WTC11 (cell line): Measurements from ENCODE around the gene ARAP3. TPM values are rescaled to one million over a fixed set of nuclear protein-coding genes. Genes with fewer than 3 reads are reported as not detected.

ENCODE experiments used
- ATAC-seq: fragments of 200-7000 bp; cut with Tn5 transposase; 2 replicates; pipeline ENCODE4 v1.10.0; 2021; ENCODE audit warnings: mild to moderate bottlenecking, moderate library complexity
- CTCF ChIA-PET: fragments of 300-600 bp; sonication (Branson Sonifier 250); formaldehyde crosslinking; loops from one replicate; lab custom pipeline; 2021; ENCODE audit warnings: antibody characterized with exemption; lab: Charles Lee
- POLR2A ChIA-PET: fragments of 350-600 bp; sonication (Branson Sonifier 250); formaldehyde crosslinking; loops from one replicate; lab custom pipeline; 2021; ENCODE audit warnings: antibody characterized with exemption; lab: Charles Lee
- DNase-seq: peaks from one replicate; pipeline ENCODE4 v3.0.0; 2021; ENCODE audit warnings: low spot score
- H3K27ac Mint-ChIP-seq: 2 replicates; pipeline ENCODE4 v1.8.0; 2021; ENCODE audit warnings: mixed read lengths
- H3K27me3 Mint-ChIP-seq: 2 replicates; pipeline ENCODE4 v1.8.0; 2021; ENCODE audit warnings: low read depth, mild to moderate bottlenecking, moderate library complexity, mixed read lengths
- H3K36me3 Mint-ChIP-seq: 2 replicates; pipeline ENCODE4 v1.8.0; 2021; ENCODE audit warnings: mixed read lengths
- H3K4me1 Mint-ChIP-seq: 2 replicates; pipeline ENCODE4 v1.8.0; 2022; ENCODE audit warnings: mixed read lengths
- H3K4me3 Mint-ChIP-seq: 2 replicates; pipeline ENCODE4 v1.8.0; 2021; ENCODE audit warnings: mild to moderate bottlenecking, moderate library complexity, mixed read lengths
- H3K9me3 Mint-ChIP-seq: 2 replicates; pipeline ENCODE4 v1.8.0; 2021; ENCODE audit warnings: mixed read lengths
- CREB1 ChIP-seq: sonication (generic); formaldehyde crosslinking; IDR thresholded peaks from 2 replicates; pipeline ENCODE4 v1.8.0; 2023; ENCODE audit warnings: mild to moderate bottlenecking, missing genetic modification reagents
- CREM ChIP-seq: sonication (generic); formaldehyde crosslinking; IDR thresholded peaks from 2 replicates; pipeline ENCODE4 v1.8.1; 2022; ENCODE audit warnings: mild to moderate bottlenecking, missing genetic modification reagents, moderate library complexity
- EMX1 ChIP-seq: fragments of 250-450 bp; sonication (Bioruptor Pico); IDR thresholded peaks from 2 replicates; pipeline ENCODE4 v1.8.0; 2021; ENCODE audit warnings: mild to moderate bottlenecking
- JUN ChIP-seq: sonication (generic); formaldehyde crosslinking; IDR thresholded peaks from 2 replicates; pipeline ENCODE4 v1.8.0; 2023; ENCODE audit warnings: mild to moderate bottlenecking, missing genetic modification reagents
- MYBL2 ChIP-seq: sonication (generic); formaldehyde crosslinking; IDR thresholded peaks from 2 replicates; pipeline ENCODE4 v1.8.1; 2023; ENCODE audit warnings: mild to moderate bottlenecking, moderate library complexity, missing genetic modification reagents
- SP1 ChIP-seq: sonication (generic); formaldehyde crosslinking; conservative IDR thresholded peaks from 2 replicates; pipeline ENCODE4 v1.8.1; 2022; ENCODE audit warnings: missing genetic modification reagents
- TCF7 ChIP-seq: sonication (generic); formaldehyde crosslinking; IDR thresholded peaks from 2 replicates; pipeline ENCODE4 v1.8.0; 2022; ENCODE audit warnings: mild to moderate bottlenecking, low read depth, missing genetic modification reagents, moderate library complexity
- ZNF121 ChIP-seq: sonication (generic); formaldehyde crosslinking; IDR thresholded peaks from 2 replicates; pipeline ENCODE4 v1.8.0; 2023; ENCODE audit warnings: missing genetic modification reagents
- ZNF138 ChIP-seq: sonication (generic); formaldehyde crosslinking; conservative IDR thresholded peaks from 2 replicates; pipeline ENCODE4 v1.8.1; 2022; ENCODE audit warnings: mild to moderate bottlenecking, moderate library complexity, missing genetic modification reagents
- ZNF232 ChIP-seq: sonication (generic); formaldehyde crosslinking; IDR thresholded peaks from 2 replicates; pipeline ENCODE4 v1.8.0; 2022; ENCODE audit warnings: mild to moderate bottlenecking, missing genetic modification reagents
- ZNF671 ChIP-seq: fragments of 250-450 bp; sonication (Bioruptor Pico); IDR thresholded peaks from 2 replicates; pipeline ENCODE4 v1.8.0; 2021; ENCODE audit warnings: mild to moderate bottlenecking
- total RNA-seq: library from RNA; stranded (reverse); gene quantifications from 3 replicates; pipeline ENCODE4 v1.2.3, GENCODE V29; 2021
- TF ChIP-seq, protein P1 (sequence below): fragments of 200-600 bp; IDR thresholded peaks from 2 replicates; pipeline ENCODE4 v1.8.0; 2022; ENCODE audit warnings: antibody characterized with exemption
- TF ChIP-seq, protein P2 (sequence below): sonication (generic); formaldehyde crosslinking; IDR thresholded peaks from 2 replicates; pipeline ENCODE4 v1.8.0; 2022; ENCODE audit warnings: missing genetic modification reagents
- TF ChIP-seq, protein P3 (sequence below): sonication (generic); formaldehyde crosslinking; IDR thresholded peaks from 2 replicates; pipeline ENCODE4 v1.8.1; 2023; ENCODE audit warnings: mild to moderate bottlenecking, missing genetic modification reagents, borderline replicate concordance
- TF ChIP-seq, protein P4 (sequence below): sonication (generic); formaldehyde crosslinking; IDR thresholded peaks from 2 replicates; pipeline ENCODE4 v1.8.1; 2023; ENCODE audit warnings: mild to moderate bottlenecking, missing genetic modification reagents, moderate library complexity
- TF ChIP-seq, protein P5 (sequence below): fragments of 250-450 bp; sonication (Bioruptor Pico); conservative IDR thresholded peaks from 2 replicates; pipeline ENCODE4 v1.9.0; 2021; ENCODE audit warnings: mild to moderate bottlenecking
- TF ChIP-seq, protein P6 (sequence below): fragments of 250-450 bp; sonication (Bioruptor Pico); IDR thresholded peaks from 2 replicates; pipeline ENCODE4 v1.9.0; 2021; ENCODE audit warnings: mild to moderate bottlenecking
- TF ChIP-seq, protein P7 (sequence below): sonication (generic); formaldehyde crosslinking; IDR thresholded peaks from 2 replicates; pipeline ENCODE4 v1.8.1; 2023; ENCODE audit warnings: mild to moderate bottlenecking, moderate library complexity, missing genetic modification reagents

Gene ARAP3
- total RNA-seq, 1 experiment from 2014 or later = 60.4 TPM

DNA sequence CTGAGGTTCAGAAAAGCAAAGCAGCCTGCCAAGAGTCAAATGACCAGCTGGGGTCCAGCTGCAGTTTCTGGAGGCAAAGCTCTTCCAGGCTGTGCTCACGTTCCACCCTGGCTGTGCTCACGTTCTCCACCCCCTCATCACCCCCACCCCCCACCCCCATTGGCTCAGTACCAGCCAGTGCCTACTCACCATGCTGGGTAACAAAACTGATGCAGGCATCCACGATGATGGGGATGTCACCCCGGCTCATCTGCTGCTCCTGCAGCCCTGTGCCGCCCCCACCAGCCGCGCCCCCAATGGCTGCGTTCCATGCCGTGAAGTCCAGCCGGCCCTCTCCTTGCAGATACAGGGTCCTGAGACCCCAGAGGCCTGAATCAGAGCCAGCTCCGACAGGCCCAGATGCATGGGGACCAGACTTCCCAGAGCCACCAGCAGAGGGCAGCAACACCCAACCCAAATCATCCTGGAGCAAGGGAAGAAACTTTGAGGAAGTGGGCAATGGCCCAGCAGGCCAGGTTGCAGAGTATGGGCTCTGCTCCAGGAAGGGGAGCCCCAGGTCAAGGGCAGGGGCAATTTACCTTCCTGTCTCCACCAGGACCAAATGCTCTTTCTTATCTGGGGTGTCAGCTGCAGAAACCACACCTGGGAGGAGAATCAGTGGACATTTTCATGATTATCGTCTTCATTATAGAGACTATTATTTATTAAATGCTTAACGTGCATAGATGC lies 17.1 kb downstream of the ARAP3 start:
- Mint-ChIP-seq H3K4me1 (peaks cover 11% of the 10 kb centered on the region), H3K9me3 (no peaks in the 10 kb centered on the region), H3K4me3 (no peak overlapping the region), H3K36me3 (peaks cover 45% of the 10 kb centered on the region), H3K27ac (no peak overlapping the region), H3K27me3 (no peaks in the 10 kb centered on the region)
- DNase-seq = peak; percentile 88
- ATAC-seq = peak; percentile 95
- POLR2A ChIA-PET = interaction anchor here (1.0 to 1.3 kb wide), 2 partner anchors 46 to 259 kb away, joined by 3 read pairs; partner anchors contain the start of genes DELE1 and DIAPH1
- CTCF ChIA-PET = interaction anchor here (0.6 to 2.0 kb wide), 35 partner anchors 8 to 347 kb away, joined by 3 to 26 read pairs (median 4); partner anchors contain the start of genes ARAP3, DELE1, DIAPH1 and FCHSD1
- TF ChIP-seq CREM (CRISPR knock-in tag) (no peak), TCF7 (CRISPR knock-in tag) (no peak), MYBL2 (no peak), SP1 (CRISPR knock-in tag) (0 out of 2 replicates have a peak, but pooled peaks have one; percentile 38), ZNF232 (CRISPR knock-in tag) (no peak), JUN (CRISPR knock-in tag) (no peak), EMX1 (CRISPR knock-in tag) (no peak), ZNF121 (CRISPR knock-in tag) (peak; percentile 26; the same call in 1 of the 2 replicates), ZNF671 (CRISPR knock-in tag) (no peak), ZNF138 (CRISPR knock-in tag) (no peak), CREB1 (CRISPR knock-in tag) (no peak)
- TF ChIP-seq, protein P1, sequence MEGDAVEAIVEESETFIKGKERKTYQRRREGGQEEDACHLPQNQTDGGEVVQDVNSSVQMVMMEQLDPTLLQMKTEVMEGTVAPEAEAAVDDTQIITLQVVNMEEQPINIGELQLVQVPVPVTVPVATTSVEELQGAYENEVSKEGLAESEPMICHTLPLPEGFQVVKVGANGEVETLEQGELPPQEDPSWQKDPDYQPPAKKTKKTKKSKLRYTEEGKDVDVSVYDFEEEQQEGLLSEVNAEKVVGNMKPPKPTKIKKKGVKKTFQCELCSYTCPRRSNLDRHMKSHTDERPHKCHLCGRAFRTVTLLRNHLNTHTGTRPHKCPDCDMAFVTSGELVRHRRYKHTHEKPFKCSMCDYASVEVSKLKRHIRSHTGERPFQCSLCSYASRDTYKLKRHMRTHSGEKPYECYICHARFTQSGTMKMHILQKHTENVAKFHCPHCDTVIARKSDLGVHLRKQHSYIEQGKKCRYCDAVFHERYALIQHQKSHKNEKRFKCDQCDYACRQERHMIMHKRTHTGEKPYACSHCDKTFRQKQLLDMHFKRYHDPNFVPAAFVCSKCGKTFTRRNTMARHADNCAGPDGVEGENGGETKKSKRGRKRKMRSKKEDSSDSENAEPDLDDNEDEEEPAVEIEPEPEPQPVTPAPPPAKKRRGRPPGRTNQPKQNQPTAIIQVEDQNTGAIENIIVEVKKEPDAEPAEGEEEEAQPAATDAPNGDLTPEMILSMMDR = peak; percentile 92
- TF ChIP-seq, protein P2, sequence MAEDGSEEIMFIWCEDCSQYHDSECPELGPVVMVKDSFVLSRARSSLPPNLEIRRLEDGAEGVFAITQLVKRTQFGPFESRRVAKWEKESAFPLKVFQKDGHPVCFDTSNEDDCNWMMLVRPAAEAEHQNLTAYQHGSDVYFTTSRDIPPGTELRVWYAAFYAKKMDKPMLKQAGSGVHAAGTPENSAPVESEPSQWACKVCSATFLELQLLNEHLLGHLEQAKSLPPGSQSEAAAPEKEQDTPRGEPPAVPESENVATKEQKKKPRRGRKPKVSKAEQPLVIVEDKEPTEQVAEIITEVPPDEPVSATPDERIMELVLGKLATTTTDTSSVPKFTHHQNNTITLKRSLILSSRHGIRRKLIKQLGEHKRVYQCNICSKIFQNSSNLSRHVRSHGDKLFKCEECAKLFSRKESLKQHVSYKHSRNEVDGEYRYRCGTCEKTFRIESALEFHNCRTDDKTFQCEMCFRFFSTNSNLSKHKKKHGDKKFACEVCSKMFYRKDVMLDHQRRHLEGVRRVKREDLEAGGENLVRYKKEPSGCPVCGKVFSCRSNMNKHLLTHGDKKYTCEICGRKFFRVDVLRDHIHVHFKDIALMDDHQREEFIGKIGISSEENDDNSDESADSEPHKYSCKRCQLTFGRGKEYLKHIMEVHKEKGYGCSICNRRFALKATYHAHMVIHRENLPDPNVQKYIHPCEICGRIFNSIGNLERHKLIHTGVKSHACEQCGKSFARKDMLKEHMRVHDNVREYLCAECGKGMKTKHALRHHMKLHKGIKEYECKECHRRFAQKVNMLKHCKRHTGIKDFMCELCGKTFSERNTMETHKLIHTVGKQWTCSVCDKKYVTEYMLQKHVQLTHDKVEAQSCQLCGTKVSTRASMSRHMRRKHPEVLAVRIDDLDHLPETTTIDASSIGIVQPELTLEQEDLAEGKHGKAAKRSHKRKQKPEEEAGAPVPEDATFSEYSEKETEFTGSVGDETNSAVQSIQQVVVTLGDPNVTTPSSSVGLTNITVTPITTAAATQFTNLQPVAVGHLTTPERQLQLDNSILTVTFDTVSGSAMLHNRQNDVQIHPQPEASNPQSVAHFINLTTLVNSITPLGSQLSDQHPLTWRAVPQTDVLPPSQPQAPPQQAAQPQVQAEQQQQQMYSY (CRISPR knock-in tag) = no peak
- TF ChIP-seq, protein P3, sequence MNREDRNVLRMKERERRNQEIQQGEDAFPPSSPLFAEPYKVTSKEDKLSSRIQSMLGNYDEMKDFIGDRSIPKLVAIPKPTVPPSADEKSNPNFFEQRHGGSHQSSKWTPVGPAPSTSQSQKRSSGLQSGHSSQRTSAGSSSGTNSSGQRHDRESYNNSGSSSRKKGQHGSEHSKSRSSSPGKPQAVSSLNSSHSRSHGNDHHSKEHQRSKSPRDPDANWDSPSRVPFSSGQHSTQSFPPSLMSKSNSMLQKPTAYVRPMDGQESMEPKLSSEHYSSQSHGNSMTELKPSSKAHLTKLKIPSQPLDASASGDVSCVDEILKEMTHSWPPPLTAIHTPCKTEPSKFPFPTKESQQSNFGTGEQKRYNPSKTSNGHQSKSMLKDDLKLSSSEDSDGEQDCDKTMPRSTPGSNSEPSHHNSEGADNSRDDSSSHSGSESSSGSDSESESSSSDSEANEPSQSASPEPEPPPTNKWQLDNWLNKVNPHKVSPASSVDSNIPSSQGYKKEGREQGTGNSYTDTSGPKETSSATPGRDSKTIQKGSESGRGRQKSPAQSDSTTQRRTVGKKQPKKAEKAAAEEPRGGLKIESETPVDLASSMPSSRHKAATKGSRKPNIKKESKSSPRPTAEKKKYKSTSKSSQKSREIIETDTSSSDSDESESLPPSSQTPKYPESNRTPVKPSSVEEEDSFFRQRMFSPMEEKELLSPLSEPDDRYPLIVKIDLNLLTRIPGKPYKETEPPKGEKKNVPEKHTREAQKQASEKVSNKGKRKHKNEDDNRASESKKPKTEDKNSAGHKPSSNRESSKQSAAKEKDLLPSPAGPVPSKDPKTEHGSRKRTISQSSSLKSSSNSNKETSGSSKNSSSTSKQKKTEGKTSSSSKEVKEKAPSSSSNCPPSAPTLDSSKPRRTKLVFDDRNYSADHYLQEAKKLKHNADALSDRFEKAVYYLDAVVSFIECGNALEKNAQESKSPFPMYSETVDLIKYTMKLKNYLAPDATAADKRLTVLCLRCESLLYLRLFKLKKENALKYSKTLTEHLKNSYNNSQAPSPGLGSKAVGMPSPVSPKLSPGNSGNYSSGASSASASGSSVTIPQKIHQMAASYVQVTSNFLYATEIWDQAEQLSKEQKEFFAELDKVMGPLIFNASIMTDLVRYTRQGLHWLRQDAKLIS (CRISPR knock-in tag) = no peak
- TF ChIP-seq, protein P4, sequence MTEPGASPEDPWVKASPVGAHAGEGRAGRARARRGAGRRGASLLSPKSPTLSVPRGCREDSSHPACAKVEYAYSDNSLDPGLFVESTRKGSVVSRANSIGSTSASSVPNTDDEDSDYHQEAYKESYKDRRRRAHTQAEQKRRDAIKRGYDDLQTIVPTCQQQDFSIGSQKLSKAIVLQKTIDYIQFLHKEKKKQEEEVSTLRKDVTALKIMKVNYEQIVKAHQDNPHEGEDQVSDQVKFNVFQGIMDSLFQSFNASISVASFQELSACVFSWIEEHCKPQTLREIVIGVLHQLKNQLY (CRISPR knock-in tag) = no peak
- TF ChIP-seq, protein P5, sequence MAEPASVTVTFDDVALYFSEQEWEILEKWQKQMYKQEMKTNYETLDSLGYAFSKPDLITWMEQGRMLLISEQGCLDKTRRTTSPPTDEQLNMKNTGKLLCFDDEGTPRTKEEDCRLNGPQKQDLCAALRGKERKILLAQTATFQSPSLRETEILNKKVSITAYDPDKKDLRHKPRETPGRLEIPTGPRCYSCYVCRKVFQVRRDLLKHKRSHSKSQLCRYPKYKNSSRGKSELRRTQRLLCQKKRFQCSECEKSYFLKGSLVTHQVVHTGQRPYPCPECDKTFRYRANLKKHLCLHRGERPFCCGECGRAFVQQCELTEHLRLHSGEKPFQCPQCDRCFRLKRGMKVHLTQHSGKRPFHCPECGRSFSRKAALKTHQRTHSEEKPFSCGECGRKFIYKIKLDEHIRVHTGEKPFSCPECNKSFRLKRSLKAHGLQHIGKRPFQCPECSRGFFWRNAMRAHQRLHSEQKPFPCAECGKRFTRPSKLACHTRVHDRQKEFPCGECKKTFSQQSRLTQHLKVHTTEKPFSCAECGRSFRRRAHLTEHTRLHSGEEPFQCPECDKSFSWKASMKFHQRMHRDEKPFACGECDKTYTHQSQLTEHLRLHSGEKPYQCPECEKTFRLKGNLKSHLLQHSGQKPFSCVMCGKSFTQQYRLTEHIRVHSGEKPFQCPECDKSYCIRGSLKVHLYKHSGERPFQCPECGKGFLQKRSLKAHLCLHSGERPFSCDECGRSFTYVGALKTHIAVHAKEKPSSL (CRISPR knock-in tag) = no peak
- TF ChIP-seq, protein P6, sequence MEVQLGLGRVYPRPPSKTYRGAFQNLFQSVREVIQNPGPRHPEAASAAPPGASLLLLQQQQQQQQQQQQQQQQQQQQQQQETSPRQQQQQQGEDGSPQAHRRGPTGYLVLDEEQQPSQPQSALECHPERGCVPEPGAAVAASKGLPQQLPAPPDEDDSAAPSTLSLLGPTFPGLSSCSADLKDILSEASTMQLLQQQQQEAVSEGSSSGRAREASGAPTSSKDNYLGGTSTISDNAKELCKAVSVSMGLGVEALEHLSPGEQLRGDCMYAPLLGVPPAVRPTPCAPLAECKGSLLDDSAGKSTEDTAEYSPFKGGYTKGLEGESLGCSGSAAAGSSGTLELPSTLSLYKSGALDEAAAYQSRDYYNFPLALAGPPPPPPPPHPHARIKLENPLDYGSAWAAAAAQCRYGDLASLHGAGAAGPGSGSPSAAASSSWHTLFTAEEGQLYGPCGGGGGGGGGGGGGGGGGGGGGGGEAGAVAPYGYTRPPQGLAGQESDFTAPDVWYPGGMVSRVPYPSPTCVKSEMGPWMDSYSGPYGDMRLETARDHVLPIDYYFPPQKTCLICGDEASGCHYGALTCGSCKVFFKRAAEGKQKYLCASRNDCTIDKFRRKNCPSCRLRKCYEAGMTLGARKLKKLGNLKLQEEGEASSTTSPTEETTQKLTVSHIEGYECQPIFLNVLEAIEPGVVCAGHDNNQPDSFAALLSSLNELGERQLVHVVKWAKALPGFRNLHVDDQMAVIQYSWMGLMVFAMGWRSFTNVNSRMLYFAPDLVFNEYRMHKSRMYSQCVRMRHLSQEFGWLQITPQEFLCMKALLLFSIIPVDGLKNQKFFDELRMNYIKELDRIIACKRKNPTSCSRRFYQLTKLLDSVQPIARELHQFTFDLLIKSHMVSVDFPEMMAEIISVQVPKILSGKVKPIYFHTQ (CRISPR knock-in tag) = no peak
- TF ChIP-seq, protein P7, sequence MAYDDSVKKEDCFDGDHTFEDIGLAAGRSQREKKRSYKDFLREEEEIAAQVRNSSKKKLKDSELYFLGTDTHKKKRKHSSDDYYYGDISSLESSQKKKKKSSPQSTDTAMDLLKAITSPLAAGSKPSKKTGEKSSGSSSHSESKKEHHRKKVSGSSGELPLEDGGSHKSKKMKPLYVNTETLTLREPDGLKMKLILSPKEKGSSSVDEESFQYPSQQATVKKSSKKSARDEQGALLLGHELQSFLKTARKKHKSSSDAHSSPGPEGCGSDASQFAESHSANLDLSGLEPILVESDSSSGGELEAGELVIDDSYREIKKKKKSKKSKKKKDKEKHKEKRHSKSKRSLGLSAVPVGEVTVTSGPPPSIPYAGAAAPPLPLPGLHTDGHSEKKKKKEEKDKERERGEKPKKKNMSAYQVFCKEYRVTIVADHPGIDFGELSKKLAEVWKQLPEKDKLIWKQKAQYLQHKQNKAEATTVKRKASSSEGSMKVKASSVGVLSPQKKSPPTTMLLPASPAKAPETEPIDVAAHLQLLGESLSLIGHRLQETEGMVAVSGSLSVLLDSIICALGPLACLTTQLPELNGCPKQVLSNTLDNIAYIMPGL = no peak
